Naive thymus-derived CD8-positive, alpha-beta T cell (primary cell): ENCODE results near the gene ASTN2. TPM values are rescaled to one million over a fixed set of nuclear protein-coding genes. Genes with fewer than 3 reads are reported as not detected.
"Not testable (repeated sequence)": the region's sequence is repeated elsewhere in the genome, so short reads cannot be mapped to it uniquely, and the experiment has no call there.

Experiments used
- ATAC-seq, 2 donors: fragments of 150-1000 bp; cut with Tn5 transposase in 1 of 2; sonication (Bioruptor Pico), chemical (Tn5 transposase) in 1 of 2; 1 replicate in 1 of 2; 2 replicates in 1 of 2; pipeline ENCODE4 v1.10.0; 2021; ENCODE audit warnings: mild to moderate bottlenecking in 2 of 2, moderate library complexity in 2 of 2
- POLR2A ChIA-PET: fragments of 350-600 bp; sonication (Branson Sonifier 250); formaldehyde crosslinking; loops from one replicate; lab custom pipeline; 2021; ENCODE audit warnings: antibody characterized with exemption; lab: Charles Lee
- DNase-seq, 10 donors: peaks; one replicate each; pipeline versions ENCODE4 v3.0.0 to v3.0.0-alpha.2; 2020 to 2022
- H3K27ac Mint-ChIP-seq, 10 donors: one replicate each; pipeline ENCODE4 v1.8.0; 2020 to 2022; ENCODE audit warnings: mild to moderate bottlenecking in 10 of 10, mixed read lengths in 10 of 10, moderate library complexity in 4 of 10, inconsistent platforms in 1 of 10
- H3K27me3 Mint-ChIP-seq, 5 donors: one replicate each; pipeline ENCODE4 v1.8.0; 2021 to 2022; ENCODE audit warnings: mixed read lengths in 5 of 5
- H3K36me3 Mint-ChIP-seq, 3 donors: one replicate each; pipeline ENCODE4 v1.8.0; 2020 to 2022; ENCODE audit warnings: mixed read lengths in 3 of 3, mild to moderate bottlenecking in 2 of 3, inconsistent platforms in 1 of 3
- H3K4me1 Mint-ChIP-seq, 4 donors: one replicate each; pipeline ENCODE4 v1.8.0; 2021 to 2022; ENCODE audit warnings: mixed read lengths in 4 of 4
- H3K4me3 Mint-ChIP-seq, 10 donors: one replicate each; pipeline ENCODE4 v1.8.0; 2020 to 2022; ENCODE audit warnings: mild to moderate bottlenecking in 10 of 10, mixed read lengths in 10 of 10, moderate library complexity in 6 of 10, inconsistent platforms in 1 of 10
- H3K9me3 Mint-ChIP-seq, 9 donors: one replicate each; pipeline ENCODE4 v1.8.0; 2020 to 2022; ENCODE audit warnings: mixed read lengths in 9 of 9, mild to moderate bottlenecking in 3 of 9, inconsistent platforms in 1 of 9, moderate library complexity in 1 of 9
- polyA plus RNA-seq, 3 donors: library from polyadenylated mRNA; unstranded; fragments of 300-500 nt; fragmentation: Illumina TruSeq; gene quantifications; one replicate each; pipeline ENCODE4 v1.2.3, GENCODE V29; 2021
- total RNA-seq, 8 experiments: library from RNA in 2 of 8; stranded (reverse) in 2 of 8; gene quantifications; one replicate each; pipeline ENCODE4 v1.2.3 and lab custom pipeline; 2021 to 2026

ASTN2 gene
- total and polyA plus RNA-seq, 5 experiments from 2014 or later, result 1.2 to 3.8 (median 3.2) TPM

DNA sequence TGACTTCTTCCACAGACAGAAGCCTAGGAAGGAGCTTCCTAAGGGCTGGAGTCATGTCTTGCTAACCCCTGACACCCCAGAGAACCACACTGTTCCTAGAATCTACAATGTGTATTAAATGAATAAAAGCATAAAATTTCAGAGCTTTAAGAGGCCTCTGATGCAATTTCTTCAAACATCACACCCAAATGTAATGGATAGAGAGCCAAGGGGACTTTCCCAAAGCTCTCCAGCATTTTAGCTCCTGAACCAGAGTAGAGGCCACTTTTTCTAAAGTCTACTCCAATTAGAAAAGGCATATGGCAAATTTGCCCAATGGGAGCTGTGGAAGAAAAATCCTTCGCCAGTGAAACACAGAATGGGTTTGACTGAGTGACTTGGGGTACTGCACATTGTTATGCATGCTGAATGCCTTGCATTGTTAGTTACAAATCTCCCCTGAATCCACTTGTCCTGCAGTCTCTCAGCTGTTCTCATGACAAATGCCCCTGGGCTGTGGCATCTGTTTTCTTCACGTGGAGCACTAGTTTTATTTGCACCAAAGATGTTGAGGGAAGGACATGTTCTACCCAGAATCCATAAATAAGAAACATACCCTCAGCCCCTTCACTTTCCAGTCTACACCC, 334.0 kb downstream of the ASTN2 start:
- ATAC-seq (no peak), DNase-seq (no peak)
- peaks cover 0 to 6% (median 0%) of the 10 kb centered on the region in 5 donors for H3K27me3 Mint-ChIP-seq
- POLR2A ChIA-PET, result no interaction called here
- H3K36me3 Mint-ChIP-seq, result no peaks in the 10 kb centered on the region
- peaks cover 0 to 15% (median 0%) of the 10 kb centered on the region in 9 donors for H3K9me3 Mint-ChIP-seq
- no peaks in the 10 kb centered on the region for H3K4me1 Mint-ChIP-seq
- H3K4me3 Mint-ChIP-seq, result no peak overlapping the region
- no peak overlapping the region for H3K27ac Mint-ChIP-seq

DNA sequence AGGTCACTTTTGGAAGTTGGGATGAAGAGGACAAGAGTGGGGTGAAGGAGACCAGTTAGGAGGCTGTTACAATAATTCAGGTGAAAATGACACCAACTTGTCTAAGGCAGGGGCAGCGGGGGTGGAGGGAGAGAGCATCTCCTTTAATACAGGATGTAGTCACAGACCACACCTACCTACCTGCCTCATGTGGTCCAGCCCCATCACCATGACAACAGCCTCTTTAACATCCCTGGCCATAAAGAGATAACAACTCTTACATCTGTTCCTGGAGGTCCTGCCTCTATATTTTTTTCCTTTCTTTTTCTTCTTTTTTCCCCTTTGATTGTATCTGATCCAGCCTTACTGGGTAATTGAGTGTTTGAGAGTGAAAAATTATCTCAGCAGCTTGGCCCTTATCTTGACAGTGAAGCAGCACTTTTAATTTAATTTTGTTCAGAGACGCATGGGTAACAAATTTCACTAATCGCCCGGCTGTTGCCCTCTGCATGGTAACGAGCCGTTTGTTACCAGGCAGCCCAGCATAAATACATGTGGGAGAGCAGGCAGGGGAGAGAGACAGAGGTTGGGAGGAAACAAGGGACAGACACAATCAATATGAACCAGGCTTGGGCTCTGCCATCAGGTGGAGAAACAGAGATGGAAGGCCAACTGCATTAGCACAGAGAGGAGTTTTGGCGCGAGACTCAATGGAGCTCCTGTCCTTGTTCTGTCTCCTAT, 338.1 kb downstream of the ASTN2 start:
- POLR2A ChIA-PET, result no interaction called here

DNA sequence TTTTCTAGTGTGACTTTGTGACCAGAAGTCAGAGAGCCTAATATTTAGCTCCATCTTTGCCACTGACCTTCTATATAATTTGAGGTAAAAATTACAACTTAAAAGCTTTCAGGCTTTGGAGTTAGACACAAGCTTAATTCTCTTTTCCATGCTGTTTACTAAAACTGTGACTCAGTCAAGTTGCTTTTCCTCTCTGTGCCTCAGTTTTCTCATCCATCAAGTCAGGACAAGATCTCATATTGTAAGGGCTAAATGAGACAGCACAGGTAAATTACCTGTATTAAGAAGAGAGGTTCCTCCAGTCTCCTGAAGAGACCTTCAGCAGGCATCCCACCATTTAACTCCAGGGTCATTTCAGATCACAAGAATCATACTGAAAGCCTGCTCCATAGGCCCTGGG, 339.2 kb downstream of the ASTN2 start:
- Mint-ChIP-seq H3K9me3 (peaks cover 0 to 15% (median 5%) of the 10 kb centered on the region in 9 donors), H3K4me3 (no peak overlapping the region), H3K27me3 (peaks cover 4 to 21% (median 8%) of the 10 kb centered on the region in 5 donors), H3K27ac (no peak overlapping the region), H3K36me3 (peaks cover 0 to 8% (median 1%) of the 10 kb centered on the region in 3 donors), H3K4me1 (no peaks in the 10 kb centered on the region)
- DNase-seq (no peak), ATAC-seq (no peak)
- POLR2A ChIA-PET, result no interaction called here

More for the DNA sequence above, 338.1 kb downstream of the ASTN2 start:
- H3K27ac Mint-ChIP-seq, result no peak overlapping the region
- H3K9me3 Mint-ChIP-seq, result peaks cover 0 to 14% (median 5%) of the 10 kb centered on the region in 9 donors
- peaks cover 0 to 8% (median 1%) of the 10 kb centered on the region in 3 donors for H3K36me3 Mint-ChIP-seq
- H3K4me3 Mint-ChIP-seq, result no peak overlapping the region
- peaks cover 4 to 19% (median 8%) of the 10 kb centered on the region in 5 donors for H3K27me3 Mint-ChIP-seq
- no peak for DNase-seq
- ATAC-seq, result no peak
- no peaks in the 10 kb centered on the region for H3K4me1 Mint-ChIP-seq

DNA sequence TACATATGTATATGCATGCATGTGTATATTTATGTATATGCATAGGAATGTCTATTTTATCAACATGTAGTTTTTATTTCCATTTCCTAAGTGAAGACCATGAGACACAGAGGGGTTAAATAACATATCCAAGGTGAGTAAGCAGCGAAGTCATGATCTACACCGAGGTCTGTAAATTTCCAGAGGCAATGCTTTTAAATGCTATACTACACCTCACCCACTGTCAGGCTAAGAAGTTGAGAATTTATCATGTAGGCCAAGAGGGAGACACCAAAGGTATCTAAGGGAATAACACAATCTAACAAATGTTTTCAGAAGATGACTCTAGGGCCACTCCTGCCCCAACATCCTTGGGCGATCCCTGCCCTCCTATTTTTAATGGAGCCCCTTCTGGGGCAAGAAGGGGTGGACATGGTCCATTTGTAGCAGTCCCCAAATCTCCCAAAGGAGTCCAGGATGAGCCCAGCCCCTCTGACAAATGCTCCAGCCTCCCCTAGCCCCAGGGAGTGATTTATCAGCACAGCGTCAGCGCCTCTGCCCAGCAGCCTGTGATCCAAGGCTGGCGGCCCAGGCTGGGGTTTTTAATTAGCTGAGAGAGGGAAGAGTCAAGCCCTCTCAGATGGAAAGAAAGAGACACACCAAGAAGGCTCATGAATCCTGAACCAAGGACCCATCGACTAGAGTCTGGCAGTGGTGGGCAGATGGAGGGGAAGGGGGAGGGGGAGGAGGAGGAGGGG, 339.9 kb downstream of the ASTN2 start:
- ATAC-seq, result no peak
- Mint-ChIP-seq H3K27ac (no peak overlapping the region), H3K9me3 (peaks cover 0 to 15% (median 5%) of the 10 kb centered on the region in 9 donors), H3K27me3 (peaks cover 4 to 21% (median 8%) of the 10 kb centered on the region in 5 donors), H3K4me1 (no peaks in the 10 kb centered on the region), H3K4me3 (no peak overlapping the region), H3K36me3 (peaks cover 0 to 8% (median 1%) of the 10 kb centered on the region in 3 donors)
- DNase-seq, result no peak
- POLR2A ChIA-PET, result no interaction called here

DNA sequence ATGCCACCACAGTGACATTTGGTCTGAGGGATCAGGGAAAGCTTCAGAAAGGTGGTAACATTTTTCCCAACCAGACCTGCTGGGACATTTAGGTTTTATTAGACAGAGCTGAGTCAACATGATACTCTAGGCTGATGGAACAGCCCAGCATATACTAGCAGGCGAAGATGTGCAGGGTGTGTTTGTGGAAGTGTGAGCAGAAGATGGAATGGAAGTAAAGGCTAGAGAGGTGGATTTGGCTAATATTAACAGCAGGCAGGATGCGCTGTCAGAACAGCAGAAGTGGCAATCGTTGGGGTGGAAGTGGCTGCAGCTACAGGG, 340.6 kb downstream of the ASTN2 start:
- no peak for DNase-seq
- H3K27ac Mint-ChIP-seq, result no peak overlapping the region
- POLR2A ChIA-PET, result no interaction called here
- peaks cover 0 to 14% (median 5%) of the 10 kb centered on the region in 9 donors for H3K9me3 Mint-ChIP-seq
- peaks cover 0 to 8% (median 1%) of the 10 kb centered on the region in 3 donors for H3K36me3 Mint-ChIP-seq
- no peak overlapping the region for H3K4me3 Mint-ChIP-seq
- H3K27me3 Mint-ChIP-seq, result peaks cover 4 to 21% (median 8%) of the 10 kb centered on the region in 5 donors
- no peaks in the 10 kb centered on the region for H3K4me1 Mint-ChIP-seq
- no peak for ATAC-seq

DNA sequence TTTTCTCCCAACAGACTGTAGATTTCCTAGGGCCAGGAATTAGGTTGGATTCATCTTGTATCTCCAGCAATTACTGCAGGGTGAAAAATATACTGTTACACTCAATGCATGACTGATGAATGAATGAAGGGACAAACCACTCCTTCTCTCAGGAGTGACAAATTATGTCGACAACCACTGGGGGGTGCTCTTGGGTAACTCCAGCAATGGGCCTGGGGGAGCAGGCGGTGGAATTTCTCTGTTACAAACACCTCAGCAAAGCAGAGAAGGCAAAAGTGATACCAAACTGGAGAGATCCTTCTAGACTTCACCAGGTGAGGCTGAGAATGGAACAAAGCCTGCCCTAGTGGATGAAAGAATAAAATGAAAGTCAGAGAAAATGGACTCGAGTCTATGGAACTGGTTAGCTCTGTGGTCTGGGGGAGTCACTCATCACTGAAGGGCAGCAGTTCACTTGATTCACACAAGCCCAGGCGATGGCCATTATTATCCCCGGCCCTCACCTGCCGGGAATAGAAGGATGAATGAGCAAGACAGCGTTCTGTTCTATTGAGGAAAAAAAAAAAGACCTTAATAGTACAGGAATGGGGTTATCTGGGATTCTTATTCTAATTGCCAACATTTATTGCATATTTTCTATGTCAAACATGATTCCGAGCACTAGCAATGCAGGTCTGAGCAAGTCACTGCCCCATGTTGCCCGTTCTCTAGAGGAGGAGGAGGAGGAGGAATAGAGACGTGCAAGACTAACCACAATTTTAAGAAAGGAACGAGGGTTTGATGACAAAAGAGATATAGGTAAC, 341.1 kb downstream of the ASTN2 start:
- Mint-ChIP-seq H3K4me3 (no peak overlapping the region), H3K27me3 (peaks cover 4 to 21% (median 8%) of the 10 kb centered on the region in 5 donors), H3K27ac (no peak overlapping the region), H3K4me1 (no peaks in the 10 kb centered on the region), H3K36me3 (peaks cover 0 to 8% (median 1%) of the 10 kb centered on the region in 3 donors), H3K9me3 (peaks cover 0 to 14% (median 5%) of the 10 kb centered on the region in 9 donors)
- DNase-seq, result no peak
- no peak for ATAC-seq
- POLR2A ChIA-PET, result no interaction called here

DNA sequence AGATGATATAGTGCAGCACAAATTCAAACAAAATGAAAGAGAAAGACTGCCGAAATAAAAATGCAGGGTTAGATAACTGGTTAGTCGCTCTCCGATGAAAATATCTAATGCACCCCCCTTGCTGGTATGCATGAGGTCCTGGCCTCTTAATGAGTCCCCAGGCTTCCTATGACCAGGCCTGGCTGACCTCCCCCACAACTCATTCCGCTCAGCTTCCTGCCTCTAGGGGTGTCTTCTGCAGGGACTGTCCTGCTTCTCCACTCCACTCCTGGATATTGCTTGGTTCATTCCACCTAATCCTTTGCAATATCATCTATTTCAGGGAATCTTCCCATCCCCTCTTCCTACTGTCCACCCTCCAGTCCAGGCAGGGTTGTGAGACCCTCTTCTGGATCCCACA, 341.8 kb downstream of the ASTN2 start:
- H3K27ac Mint-ChIP-seq, result no peak overlapping the region
- POLR2A ChIA-PET, result no interaction called here

DNA sequence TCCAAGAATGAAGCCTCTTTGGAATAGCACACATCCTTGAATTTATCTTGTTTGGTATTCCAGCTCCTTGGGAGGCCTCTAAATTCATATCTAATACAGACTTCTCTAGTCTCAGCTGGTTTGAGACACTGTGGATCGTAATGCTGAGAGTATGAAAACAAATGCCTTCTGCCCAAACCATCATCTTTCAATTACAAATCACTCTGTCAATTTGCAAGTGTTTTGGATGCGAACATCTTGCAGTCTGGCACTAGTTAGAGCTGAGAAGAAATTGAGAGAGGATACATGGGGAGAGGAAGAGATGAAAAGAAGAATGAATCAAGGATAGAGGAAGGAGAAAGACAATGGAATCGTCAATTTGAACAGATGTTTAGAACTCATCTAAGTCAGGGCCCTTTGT, 342.6 kb downstream of the ASTN2 start:
- Mint-ChIP-seq H3K27ac (no peak overlapping the region), H3K36me3 (peaks cover 0 to 8% (median 1%) of the 10 kb centered on the region in 3 donors), H3K9me3 (peaks cover 0 to 14% (median 5%) of the 10 kb centered on the region in 9 donors), H3K4me3 (no peak overlapping the region), H3K27me3 (peaks cover 4 to 21% (median 8%) of the 10 kb centered on the region in 5 donors), H3K4me1 (no peaks in the 10 kb centered on the region)
- DNase-seq, result no peak
- no peak for ATAC-seq
- POLR2A ChIA-PET, result no interaction called here

More for the DNA sequence above, 341.8 kb downstream of the ASTN2 start:
- no peak for DNase-seq
- Mint-ChIP-seq H3K4me3 (no peak overlapping the region), H3K27me3 (peaks cover 4 to 21% (median 8%) of the 10 kb centered on the region in 5 donors), H3K9me3 (peaks cover 0 to 14% (median 5%) of the 10 kb centered on the region in 9 donors), H3K4me1 (no peaks in the 10 kb centered on the region), H3K36me3 (peaks cover 0 to 8% (median 1%) of the 10 kb centered on the region in 3 donors)
- no peak for ATAC-seq

DNA sequence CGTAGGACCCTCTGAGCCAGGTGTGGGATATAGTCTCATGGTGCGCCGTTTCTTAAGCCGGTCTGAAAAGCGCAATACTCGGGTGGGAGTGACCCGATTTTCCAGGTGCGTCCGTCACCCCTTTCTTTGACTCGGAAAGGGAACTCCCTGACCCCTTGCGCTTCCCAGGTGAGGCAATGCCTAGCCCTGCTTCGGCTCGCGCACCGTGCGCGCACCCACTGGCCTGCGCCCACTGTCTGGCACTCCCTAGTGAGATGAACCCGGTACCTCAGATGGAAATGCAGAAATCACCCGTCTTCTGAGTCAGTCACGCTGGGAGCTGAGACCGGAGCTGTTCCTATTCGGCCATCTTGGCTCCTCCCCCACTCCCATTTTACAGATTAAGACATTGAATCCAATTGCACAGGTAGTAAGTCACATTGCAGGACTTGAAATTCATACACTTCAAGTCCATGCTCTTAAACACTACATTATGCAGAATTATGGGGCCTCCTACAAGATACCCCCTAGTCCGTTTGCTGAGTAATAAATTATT, 343.1 kb downstream of the ASTN2 start:
- H3K4me1 Mint-ChIP-seq, ATAC-seq, DNase-seq, H3K36me3 Mint-ChIP-seq, POLR2A ChIA-PET, H3K27ac Mint-ChIP-seq, H3K4me3 Mint-ChIP-seq: not testable (repeated sequence)
- Mint-ChIP-seq H3K9me3 (peaks cover 0 to 14% (median 5%) of the 10 kb centered on the region in 9 donors), H3K27me3 (peaks cover 4 to 21% (median 8%) of the 10 kb centered on the region in 5 donors)

DNA sequence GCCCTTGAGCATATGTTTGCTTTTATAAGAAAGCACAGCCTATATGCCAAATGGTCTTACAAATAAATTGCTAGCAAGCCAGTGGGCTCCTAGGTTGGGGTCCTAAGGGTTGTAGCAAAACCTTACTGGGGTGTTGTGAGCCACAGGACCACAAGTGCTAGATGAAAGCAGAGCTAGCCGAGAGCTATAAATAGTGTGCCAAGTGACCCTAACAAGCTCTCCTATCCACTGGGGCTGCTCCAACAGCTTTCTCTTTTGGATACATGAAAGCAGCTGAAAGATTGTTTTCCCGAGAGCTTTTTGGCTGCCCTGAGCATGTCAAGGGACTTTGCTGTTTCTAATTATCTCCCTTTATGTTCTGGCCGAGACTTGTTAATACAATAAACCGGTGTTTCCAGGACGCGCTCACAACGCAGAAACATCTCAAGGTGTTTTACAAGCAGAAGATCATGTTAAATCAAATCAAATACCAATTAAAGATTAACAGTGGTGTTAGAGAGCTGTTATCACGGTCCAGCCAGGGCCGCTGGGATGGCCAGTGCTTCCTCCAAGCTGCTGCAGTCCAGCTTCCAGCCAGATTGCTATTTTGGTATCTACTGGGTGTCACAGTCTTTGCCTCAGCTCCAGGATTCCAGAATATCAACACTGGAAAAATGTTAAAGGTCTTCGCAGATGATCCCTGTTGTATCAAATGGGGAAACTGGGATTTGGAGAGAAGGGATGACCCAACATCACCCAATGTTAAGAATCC, 351.0 kb downstream of the ASTN2 start:
- Mint-ChIP-seq H3K4me1 (no peaks in the 10 kb centered on the region), H3K9me3 (peaks cover 0 to 12% (median 7%) of the 10 kb centered on the region in 9 donors), H3K27me3 (no peaks in the 10 kb centered on the region), H3K36me3 (no peaks in the 10 kb centered on the region), H3K27ac (no peak overlapping the region), H3K4me3 (no peak overlapping the region)
- no peak for ATAC-seq
- POLR2A ChIA-PET, result no interaction called here
- DNase-seq, result no peak

DNA sequence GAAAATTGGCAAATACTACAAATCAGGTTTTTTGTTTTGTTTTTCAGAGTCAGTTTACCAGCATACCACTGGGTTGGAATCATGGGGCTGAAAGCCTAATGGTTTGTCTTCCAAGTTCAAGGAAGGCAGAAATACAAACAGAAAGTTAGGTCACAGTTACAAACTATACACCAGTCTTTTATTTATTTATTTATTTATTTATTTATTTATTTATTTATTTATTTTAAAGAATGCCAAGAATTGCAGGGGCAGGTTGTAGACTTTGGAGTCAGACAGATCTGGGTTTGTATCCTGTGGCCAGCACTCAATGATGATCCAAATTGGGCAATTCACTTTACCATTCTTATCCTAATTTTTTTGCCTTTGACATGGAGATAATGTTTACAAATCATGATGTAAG, 353.9 kb downstream of the ASTN2 start:
- no peak overlapping the region for H3K27ac Mint-ChIP-seq
- POLR2A ChIA-PET, result no interaction called here
- DNase-seq (no peak), ATAC-seq (no peak)
- no peaks in the 10 kb centered on the region for H3K4me1 Mint-ChIP-seq
- H3K4me3 Mint-ChIP-seq, result no peak overlapping the region
- peaks cover 0 to 2% (median 0%) of the 10 kb centered on the region in 5 donors for H3K27me3 Mint-ChIP-seq
- H3K9me3 Mint-ChIP-seq, result peaks cover 0 to 21% (median 7%) of the 10 kb centered on the region in 9 donors
- no peaks in the 10 kb centered on the region for H3K36me3 Mint-ChIP-seq
